ENCODE results near the gene ABHD16A.

DNA sequence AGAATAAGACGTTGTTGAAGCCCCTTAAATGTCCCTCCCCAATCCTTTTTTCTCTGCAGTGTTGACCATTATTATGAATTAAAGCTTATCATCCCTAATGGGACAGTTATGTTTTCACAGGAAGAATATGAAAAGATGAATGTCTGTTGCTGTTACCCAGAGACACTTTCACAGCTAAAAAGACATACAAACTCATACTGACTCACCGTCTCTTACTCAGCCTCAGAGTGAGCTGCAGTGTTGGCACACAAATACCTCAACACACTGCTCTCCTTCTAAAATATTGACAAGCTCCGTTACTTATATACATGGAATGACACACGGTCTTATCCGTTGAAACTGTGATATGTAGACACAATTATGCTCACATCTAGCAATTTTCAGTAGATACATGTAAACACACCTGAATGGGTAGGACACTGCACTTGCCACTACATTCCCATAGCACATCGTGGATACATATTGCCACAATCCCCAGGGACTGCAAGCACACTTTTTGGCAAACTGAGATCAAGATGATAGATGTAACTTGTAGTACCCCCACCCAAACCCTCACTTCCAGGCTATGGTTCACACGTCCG, 49.7 kb upstream of the ABHD16A start:
- no peak for TF ChIP-seq POLR2A (IDR thresholded peaks at IDR 0.05)
- TF ChIP-seq, protein P1, sequence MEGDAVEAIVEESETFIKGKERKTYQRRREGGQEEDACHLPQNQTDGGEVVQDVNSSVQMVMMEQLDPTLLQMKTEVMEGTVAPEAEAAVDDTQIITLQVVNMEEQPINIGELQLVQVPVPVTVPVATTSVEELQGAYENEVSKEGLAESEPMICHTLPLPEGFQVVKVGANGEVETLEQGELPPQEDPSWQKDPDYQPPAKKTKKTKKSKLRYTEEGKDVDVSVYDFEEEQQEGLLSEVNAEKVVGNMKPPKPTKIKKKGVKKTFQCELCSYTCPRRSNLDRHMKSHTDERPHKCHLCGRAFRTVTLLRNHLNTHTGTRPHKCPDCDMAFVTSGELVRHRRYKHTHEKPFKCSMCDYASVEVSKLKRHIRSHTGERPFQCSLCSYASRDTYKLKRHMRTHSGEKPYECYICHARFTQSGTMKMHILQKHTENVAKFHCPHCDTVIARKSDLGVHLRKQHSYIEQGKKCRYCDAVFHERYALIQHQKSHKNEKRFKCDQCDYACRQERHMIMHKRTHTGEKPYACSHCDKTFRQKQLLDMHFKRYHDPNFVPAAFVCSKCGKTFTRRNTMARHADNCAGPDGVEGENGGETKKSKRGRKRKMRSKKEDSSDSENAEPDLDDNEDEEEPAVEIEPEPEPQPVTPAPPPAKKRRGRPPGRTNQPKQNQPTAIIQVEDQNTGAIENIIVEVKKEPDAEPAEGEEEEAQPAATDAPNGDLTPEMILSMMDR (IDR thresholded peaks at IDR 0.05) = no peak
